GM23338 (cell line): ENCODE data around the gene ARL14EP. TPM values are rescaled to one million over a fixed set of nuclear protein-coding genes. Genes with fewer than 3 reads are reported as not detected.

Experiments used
- ATAC-seq: fragments of 200-7000 bp; cut with Tn5 transposase; 3 replicates; pipeline ENCODE4 v1.9.1; 2020
- DNase-seq: peaks from one replicate; pipeline ENCODE4 v3.0.0-alpha.2; 2015; ENCODE audit warnings: low spot score
- H2AFZ ChIP-seq: fragments of 200-600 bp; sonication (generic); 2 replicates; pipeline ENCODE4 v1.8.0; 2016; ENCODE audit warnings: antibody characterized with exemption, mild to moderate bottlenecking, moderate library complexity
- H3F3A ChIP-seq: fragments of 200-600 bp; sonication (generic); replicated peaks from 2 replicates; pipeline ENCODE4 v1.8.0; 2017; ENCODE audit warnings: antibody characterized with exemption, mixed run types, low read depth
- H3K27ac ChIP-seq: fragments of 200-600 bp; sonication (generic); 2 replicates; pipeline ENCODE4 v1.6.1; 2016; ENCODE audit warnings: low read depth
- H3K27me3 ChIP-seq: fragments of 200-600 bp; sonication (generic); 2 replicates; pipeline ENCODE4 v1.8.0; 2016; ENCODE audit warnings: mild to moderate bottlenecking, mixed run types, moderate library complexity; ENCODE audit not compliant: insufficient read depth
- H3K36me3 ChIP-seq: fragments of 200-600 bp; sonication (generic); 2 replicates; pipeline ENCODE4 v1.8.0; 2016; ENCODE audit warnings: mild to moderate bottlenecking; ENCODE audit not compliant: insufficient read depth
- H3K4me1 ChIP-seq: fragments of 200-600 bp; sonication (generic); 2 replicates; pipeline ENCODE4 v1.8.0; 2016; ENCODE audit warnings: mild to moderate bottlenecking, moderate library complexity; ENCODE audit not compliant: insufficient read depth
- H3K4me2 ChIP-seq: fragments of 200-600 bp; sonication (generic); 2 replicates; pipeline ENCODE4 v1.7.1; 2017; ENCODE audit warnings: mixed run types
- H3K4me3 ChIP-seq: fragments of 200-600 bp; sonication (generic); 2 replicates; pipeline ENCODE4 v1.6.1; 2016; ENCODE audit warnings: mixed run types
- H3K79me2 ChIP-seq: fragments of 200-600 bp; sonication (generic); replicated peaks from 2 replicates; pipeline ENCODE4 v1.8.0; 2017; ENCODE audit warnings: mild to moderate bottlenecking; ENCODE audit not compliant: insufficient read depth
- H3K9me2 ChIP-seq: fragments of 200-600 bp; sonication (generic); 2 replicates; pipeline ENCODE4 v1.8.0; 2017; ENCODE audit not compliant: insufficient read depth
- H4K20me1 ChIP-seq: fragments of 200-600 bp; sonication (generic); replicated peaks from 2 replicates; pipeline ENCODE4 v1.8.0; 2017; ENCODE audit warnings: mild to moderate bottlenecking; ENCODE audit not compliant: insufficient read depth
- H3K27ac Mint-ChIP-seq: 2 replicates; pipeline ENCODE4 v1.8.0; 2020; ENCODE audit warnings: inconsistent platforms, mild to moderate bottlenecking, moderate library complexity, mixed read lengths
- H3K27me3 Mint-ChIP-seq: 3 replicates; pipeline ENCODE4 v1.8.0; 2022; ENCODE audit warnings: low read depth, mild to moderate bottlenecking, moderate library complexity, mixed read lengths, inconsistent platforms; ENCODE audit not compliant: insufficient read depth, poor library complexity
- H3K36me3 Mint-ChIP-seq: 3 replicates; pipeline ENCODE4 v1.8.0; 2021; ENCODE audit warnings: low read depth, mild to moderate bottlenecking, inconsistent platforms, moderate library complexity, mixed read lengths
- H3K4me1 Mint-ChIP-seq: 3 replicates; pipeline ENCODE4 v1.8.0; 2020; ENCODE audit warnings: mild to moderate bottlenecking, inconsistent platforms, mixed read lengths
- H3K4me3 Mint-ChIP-seq: 3 replicates; pipeline ENCODE4 v1.8.0; 2021; ENCODE audit warnings: moderate library complexity, mild to moderate bottlenecking, inconsistent platforms, mixed read lengths
- H3K9me3 Mint-ChIP-seq: 3 replicates; pipeline ENCODE4 v1.8.0; 2020; ENCODE audit warnings: moderate library complexity, mild to moderate bottlenecking, inconsistent platforms, mixed read lengths
- CREB1 ChIP-seq: fragments of 250-450 bp; sonication (Bioruptor Pico); IDR thresholded peaks from 2 replicates; pipeline ENCODE4 v1.5.0; 2020; ENCODE audit warnings: low read depth, mild to moderate bottlenecking, moderate library complexity
- CTCF ChIP-seq, 2 experiments: fragments of 200-600 bp in 1 of 2; sonication (generic) in 1 of 2; conservative IDR thresholded peaks; 2 replicates each; pipeline versions ENCODE4 v1.5.1 to v1.6.1; 2016 to 2017; ENCODE audit warnings: antibody characterized with exemption in 2 of 2, low read depth in 2 of 2, mild to moderate bottlenecking in 2 of 2, moderate library complexity in 1 of 2
- ETS1 ChIP-seq: IDR thresholded peaks from 2 replicates; pipeline ENCODE4 v1.6.1; 2016; ENCODE audit warnings: antibody characterized with exemption
- EZH2 ChIP-seq: fragments of 200-600 bp; sonication (generic); IDR thresholded peaks from one replicate; pipeline ENCODE4 v1.8.0; 2017; ENCODE audit warnings: antibody characterized with exemption, mild to moderate bottlenecking, low read depth; ENCODE audit not compliant: unreplicated experiment
- EZH2phosphoT487 ChIP-seq: fragments of 200-600 bp; sonication (generic); IDR thresholded peaks from one replicate; pipeline ENCODE4 v1.8.1; 2018; ENCODE audit warnings: antibody characterized with exemption; ENCODE audit not compliant: unreplicated experiment
- JUNB ChIP-seq: IDR thresholded peaks from one replicate; pipeline ENCODE4 v1.6.1; 2016; ENCODE audit warnings: antibody characterized with exemption; ENCODE audit not compliant: unreplicated experiment
- NANOG ChIP-seq: IDR thresholded peaks from 2 replicates; pipeline ENCODE4 v1.6.1; 2016; ENCODE audit warnings: antibody characterized with exemption, borderline replicate concordance
- POLR2AphosphoS5 ChIP-seq: IDR thresholded peaks from 2 replicates; pipeline ENCODE4 v1.6.1; 2016; ENCODE audit warnings: antibody characterized with exemption, low read depth
- REST ChIP-seq: IDR thresholded peaks from one replicate; pipeline ENCODE4 v1.6.1; 2018; ENCODE audit warnings: antibody characterized with exemption; ENCODE audit not compliant: unreplicated experiment
- STAT1 ChIP-seq: IDR thresholded peaks from one replicate; pipeline ENCODE4 v1.6.1; 2016; ENCODE audit warnings: antibody characterized with exemption; ENCODE audit not compliant: unreplicated experiment
- ZNF114 ChIP-seq: fragments of 250-450 bp; sonication (Bioruptor Pico); IDR thresholded peaks from 2 replicates; pipeline ENCODE4 v1.5.0; 2020; ENCODE audit warnings: mild to moderate bottlenecking, moderate library complexity
- ZNF331 ChIP-seq: fragments of 250-450 bp; sonication (Bioruptor Pico); IDR thresholded peaks from 2 replicates; pipeline ENCODE4 v1.5.0; 2020; ENCODE audit warnings: low read depth, mild to moderate bottlenecking, moderate library complexity
- ZNF462 ChIP-seq: fragments of 250-450 bp; sonication (Bioruptor Pico); IDR thresholded peaks from 2 replicates; pipeline ENCODE4 v1.5.0; 2020; ENCODE audit warnings: mild to moderate bottlenecking, moderate library complexity
- polyA plus RNA-seq: library from polyadenylated mRNA; unstranded; fragments of >200 nt; fragmentation: Nextera tagmentation; extraction: Ambion mirVana; gene quantifications from 2 replicates; pipeline ENCODE4 v1.2.1, GENCODE V29; 2016
- total RNA-seq: library from RNA; depleted of rRNA; stranded (reverse); fragments of >200 nt; shearing (Covaris generic); gene quantifications from 2 replicates; pipeline ENCODE4 v1.2.3, GENCODE V29; 2014

ARL14EP gene
- total and polyA plus RNA-seq, 2 experiments from 2014 or later = 33.4 to 62.0 TPM

DNA sequence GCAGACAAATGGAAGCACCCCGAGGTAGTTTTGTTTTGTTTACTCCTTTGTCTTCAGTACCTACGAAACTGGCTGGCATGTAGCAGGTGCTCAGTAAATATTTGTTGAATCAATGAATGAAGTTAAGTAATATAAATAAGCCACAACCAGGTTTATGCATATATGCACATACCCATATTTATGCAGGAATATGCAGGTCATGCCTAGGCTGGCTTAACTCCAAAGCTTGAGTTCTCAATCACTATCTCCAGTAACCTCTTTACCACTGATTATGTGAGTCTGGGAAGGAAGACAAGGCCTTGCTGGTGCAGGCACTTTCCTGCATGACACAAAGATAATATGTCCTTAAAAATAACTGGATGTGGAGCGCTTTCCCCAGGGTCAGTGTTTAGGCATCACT lies 27.5 kb downstream of the ARL14EP start:
- Mint-ChIP-seq H3K36me3 (no peaks in the 10 kb centered on the region; the same call in 2 of the 3 replicates), H3K27me3 (peaks cover 2% of the 10 kb centered on the region), H3K4me1 (peaks cover 8% of the 10 kb centered on the region), H3K4me3 (no peak overlapping the region), H3K27ac (no peak overlapping the region), H3K9me3 (no peaks in the 10 kb centered on the region)
- no peak overlapping the region for H3K27ac ChIP-seq
- H3K4me1 ChIP-seq = 0 out of 2 replicates have a peak, but pooled peaks cover 6% of the 10 kb centered on the region
- H2AFZ ChIP-seq = no peak overlapping the region
- H3K27me3 ChIP-seq = no peaks in the 10 kb centered on the region
- H3K4me3 ChIP-seq = no peak overlapping the region
- H3F3A ChIP-seq = no peaks in the 10 kb centered on the region
- TF ChIP-seq CREB1 (CRISPR knock-in tag) (no peak), ZNF462 (CRISPR knock-in tag) (no peak), ZNF331 (CRISPR knock-in tag) (no peak), POLR2AphosphoS5 (no peak), ZNF114 (CRISPR knock-in tag) (no peak), JUNB (no peak), NANOG (no peak), STAT1 (no peak), ETS1 (no peak), CTCF (conservative IDR thresholded peaks at IDR 0.05; ENCODE audit: low read depth in 2 of 2) (no peak), EZH2 (no peak), REST (no peak), EZH2phosphoT487 (no peak)
- no peak overlapping the region for H3K4me2 ChIP-seq
- H3K36me3 ChIP-seq = no peaks in the 10 kb centered on the region
- DNase-seq = no peak
- H4K20me1 ChIP-seq = no peaks in the 10 kb centered on the region
- no peaks in the 10 kb centered on the region for H3K79me2 ChIP-seq
- H3K9me2 ChIP-seq = peaks cover 3% of the 10 kb centered on the region; the same call in 1 of the 2 replicates
- no peak for ATAC-seq
